ENCODE results near the gene PERCC1.

GRCh38 chr16:1470481-1471251 lies 39.8 kb downstream of the PERCC1 start:
- TF ChIP-seq CTCF (conservative IDR thresholded peaks at IDR 0.05 in 1 of 2, IDR thresholded peaks at IDR 0.05 in 1 of 2; ENCODE audit: low read depth in 1 of 2, low read length in 2 of 2) (no peak), EZH2 (IDR thresholded peaks at IDR 0.05; ENCODE audit: low read length, missing control alignments) (no peak)
